ENCODE results near the gene MRPL39.

DNA sequence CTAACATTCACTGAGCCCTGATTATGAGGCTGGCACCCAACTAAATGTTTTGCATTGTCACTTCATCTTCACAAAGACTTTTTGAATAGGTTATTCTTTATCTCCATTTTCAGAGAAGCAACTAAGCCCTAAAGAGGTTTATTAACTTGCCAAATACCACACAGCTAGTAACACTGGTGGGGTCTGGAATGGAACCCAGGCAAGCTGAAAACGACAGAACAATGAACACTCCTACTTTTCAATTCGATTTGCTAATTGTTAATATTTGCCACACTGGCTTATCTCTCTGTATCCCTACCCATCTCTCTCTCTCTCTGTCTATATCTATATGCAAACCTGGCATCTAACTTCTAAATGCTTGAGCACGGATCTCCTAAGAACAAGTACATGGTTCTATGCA lies 40.6 kb downstream of the MRPL39 start:
- TF ChIP-seq, protein P1, sequence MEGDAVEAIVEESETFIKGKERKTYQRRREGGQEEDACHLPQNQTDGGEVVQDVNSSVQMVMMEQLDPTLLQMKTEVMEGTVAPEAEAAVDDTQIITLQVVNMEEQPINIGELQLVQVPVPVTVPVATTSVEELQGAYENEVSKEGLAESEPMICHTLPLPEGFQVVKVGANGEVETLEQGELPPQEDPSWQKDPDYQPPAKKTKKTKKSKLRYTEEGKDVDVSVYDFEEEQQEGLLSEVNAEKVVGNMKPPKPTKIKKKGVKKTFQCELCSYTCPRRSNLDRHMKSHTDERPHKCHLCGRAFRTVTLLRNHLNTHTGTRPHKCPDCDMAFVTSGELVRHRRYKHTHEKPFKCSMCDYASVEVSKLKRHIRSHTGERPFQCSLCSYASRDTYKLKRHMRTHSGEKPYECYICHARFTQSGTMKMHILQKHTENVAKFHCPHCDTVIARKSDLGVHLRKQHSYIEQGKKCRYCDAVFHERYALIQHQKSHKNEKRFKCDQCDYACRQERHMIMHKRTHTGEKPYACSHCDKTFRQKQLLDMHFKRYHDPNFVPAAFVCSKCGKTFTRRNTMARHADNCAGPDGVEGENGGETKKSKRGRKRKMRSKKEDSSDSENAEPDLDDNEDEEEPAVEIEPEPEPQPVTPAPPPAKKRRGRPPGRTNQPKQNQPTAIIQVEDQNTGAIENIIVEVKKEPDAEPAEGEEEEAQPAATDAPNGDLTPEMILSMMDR (IDR thresholded peaks at IDR 0.05): no peak
- TF ChIP-seq POLR2A (IDR thresholded peaks at IDR 0.05): no peak
